Fibroblast of skin of back (primary cell): ENCODE results near the gene CLDN14.

ENCODE experiments used
- DNase-seq: peaks from one replicate; pipeline ENCODE4 v3.0.0-alpha.2; 2013

Gene CLDN14

DNA sequence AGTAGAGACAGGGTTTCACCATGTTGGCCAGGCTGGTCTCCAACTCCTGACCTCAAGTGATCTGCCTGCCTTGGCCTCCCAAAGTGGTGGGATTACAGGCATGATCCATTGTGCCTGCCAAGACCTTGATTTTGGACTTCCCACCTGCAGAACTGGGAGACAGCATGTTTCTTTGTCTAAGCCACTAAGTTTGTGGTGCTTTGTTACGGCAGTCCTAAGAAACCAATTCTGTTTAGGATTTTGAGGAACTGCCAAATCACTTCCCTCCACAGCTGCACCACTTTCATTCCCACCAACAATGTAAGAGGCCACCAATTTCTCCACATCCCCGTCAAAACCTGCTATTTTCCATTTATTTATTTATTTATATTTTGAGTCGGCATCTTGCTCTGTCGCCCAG is 48.7 kb downstream of the CLDN14 start:
- no peak for DNase-seq

DNA sequence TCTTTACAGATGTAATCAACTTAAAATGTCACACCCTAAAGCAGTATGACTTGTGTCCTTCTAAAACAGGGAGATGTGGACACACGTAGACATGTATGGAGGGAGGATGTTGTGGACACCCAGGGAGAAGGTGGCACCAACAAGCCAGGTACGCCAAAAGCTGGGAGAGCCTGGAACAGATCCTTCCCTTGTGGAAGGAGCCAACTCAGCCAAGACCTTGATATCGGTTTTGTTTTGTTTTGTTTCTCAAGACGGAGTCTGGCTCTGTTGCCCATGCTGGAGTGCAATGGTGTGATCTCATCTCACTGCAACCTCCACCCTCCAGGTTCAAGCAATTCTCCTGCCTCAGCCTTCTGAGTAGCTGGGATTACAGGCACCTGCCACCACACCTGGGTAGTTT is 49.1 kb downstream of the CLDN14 start:
- DNase-seq = no peak

DNA sequence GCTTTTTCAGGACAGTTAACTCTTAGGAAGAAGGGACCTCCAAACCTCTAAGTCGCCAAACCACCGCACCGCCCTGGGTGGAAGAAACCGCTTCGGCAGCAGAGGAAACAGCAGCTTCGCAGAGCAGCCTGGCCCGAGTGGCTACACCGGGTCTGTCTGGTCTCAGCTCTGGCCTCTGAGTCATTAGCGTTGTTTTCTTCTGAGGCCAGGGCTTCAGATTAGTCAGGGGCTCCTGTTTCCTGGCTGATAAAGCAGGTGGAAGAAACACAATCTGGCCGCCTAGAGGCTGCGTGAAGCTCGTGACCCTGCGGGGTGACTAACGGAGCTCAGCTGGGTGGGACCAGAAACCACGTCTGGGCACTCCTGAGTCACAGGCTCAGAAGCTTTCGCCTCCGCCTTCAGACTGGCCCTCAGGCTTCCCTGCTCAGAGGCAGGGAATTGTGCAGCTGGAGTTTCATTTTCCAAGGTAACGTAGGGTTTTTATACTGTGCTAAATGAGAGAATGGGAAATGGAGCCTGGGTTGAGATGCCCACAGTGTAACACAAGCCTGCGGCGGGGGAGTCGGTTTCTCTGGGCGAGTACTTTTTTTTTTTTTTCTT is 49.9 kb downstream of the CLDN14 start:
- peak; percentile 99 for DNase-seq

DNA sequence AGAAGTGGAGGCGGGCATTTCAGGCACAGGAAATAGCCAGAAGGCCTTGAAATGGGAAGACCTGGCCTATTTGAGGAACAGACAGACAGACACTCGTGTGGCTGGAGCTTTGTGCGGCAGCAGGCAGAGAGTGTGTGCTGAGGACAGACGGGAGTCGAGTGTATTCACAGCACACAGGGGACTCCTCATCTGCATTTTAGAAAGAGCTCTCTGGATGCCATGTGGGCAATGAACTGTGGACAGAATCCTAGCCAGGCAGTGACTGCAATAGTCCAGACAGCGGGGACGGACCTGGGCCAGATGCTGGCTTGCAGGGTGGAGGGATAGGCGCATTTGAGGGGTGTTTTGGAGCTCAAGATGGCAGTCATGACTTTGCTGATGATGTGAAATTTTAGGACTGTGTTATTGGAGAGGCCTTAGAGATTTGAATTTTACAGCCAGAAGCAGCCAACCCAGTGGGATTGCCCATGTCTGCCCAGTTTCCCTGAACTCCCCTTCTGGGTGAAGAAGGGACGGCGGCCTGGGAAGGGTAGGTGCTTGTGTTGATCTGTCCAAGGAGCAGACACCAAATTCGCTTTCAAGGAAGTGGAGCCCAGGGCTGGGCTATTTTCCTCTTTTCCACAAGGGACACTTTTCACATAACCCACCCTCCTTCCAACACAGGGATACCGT is 51.0 kb downstream of the CLDN14 start:
- no peak for DNase-seq

DNA sequence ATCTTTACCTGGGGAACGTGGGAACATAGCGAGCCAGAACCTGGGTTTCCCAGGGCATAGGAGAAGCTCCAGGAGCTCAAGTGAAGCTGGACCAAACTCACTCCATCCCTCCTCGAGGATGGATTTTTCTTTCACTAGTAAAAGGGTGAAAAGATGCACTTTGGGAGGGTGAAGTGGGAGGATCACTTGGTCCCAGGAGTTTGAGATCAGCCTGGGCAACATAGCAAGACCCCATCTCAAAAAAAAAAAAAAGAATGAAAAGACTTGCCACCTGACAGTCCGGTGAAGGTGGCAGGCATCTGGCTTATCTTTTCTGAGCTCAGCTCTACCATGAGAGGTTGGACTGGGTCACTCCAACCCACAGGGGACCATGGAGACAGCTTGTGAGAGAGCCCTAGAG is 52.4 kb downstream of the CLDN14 start:
- no peak for DNase-seq

DNA sequence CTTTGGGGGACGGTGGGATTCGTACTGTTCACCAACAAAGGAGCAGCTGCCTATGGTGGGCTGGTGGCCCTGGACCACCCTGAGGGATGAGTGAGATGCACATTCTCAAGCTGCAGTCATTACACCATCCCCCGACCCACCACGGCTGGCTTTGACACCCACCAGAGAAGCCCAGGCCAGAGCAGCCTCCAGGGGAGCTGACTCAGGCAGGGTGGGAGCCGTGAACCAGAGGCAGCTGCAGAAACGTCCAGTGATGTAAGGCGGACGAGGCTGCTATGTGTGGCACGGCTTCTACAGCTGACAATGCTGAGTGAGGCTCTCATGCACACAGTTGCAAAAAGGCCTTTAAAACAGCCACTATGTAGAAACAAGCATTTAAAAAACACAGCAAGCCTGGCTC is 54.6 kb downstream of the CLDN14 start:
- peak; percentile 59 for DNase-seq

DNA sequence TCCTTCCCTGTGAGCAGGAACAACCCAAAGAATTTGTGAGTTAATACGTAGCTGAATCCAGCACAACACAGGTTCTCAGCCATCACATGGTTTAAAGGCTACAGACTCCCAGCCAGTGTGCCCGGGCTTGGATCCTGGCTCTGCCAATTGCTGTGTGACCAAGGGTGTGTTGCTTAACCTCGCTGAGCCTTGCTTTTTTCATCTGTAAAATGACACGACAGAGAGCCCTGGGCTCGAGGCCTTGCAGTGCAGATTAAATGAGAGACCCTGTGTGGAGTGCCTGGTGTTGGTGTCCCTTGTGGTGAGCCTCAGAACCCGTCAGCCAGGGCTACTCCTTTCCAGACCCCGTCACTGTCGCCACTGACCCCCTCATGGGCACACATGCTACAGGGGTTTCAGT is 55.3 kb downstream of the CLDN14 start:
- no peak for DNase-seq

DNA sequence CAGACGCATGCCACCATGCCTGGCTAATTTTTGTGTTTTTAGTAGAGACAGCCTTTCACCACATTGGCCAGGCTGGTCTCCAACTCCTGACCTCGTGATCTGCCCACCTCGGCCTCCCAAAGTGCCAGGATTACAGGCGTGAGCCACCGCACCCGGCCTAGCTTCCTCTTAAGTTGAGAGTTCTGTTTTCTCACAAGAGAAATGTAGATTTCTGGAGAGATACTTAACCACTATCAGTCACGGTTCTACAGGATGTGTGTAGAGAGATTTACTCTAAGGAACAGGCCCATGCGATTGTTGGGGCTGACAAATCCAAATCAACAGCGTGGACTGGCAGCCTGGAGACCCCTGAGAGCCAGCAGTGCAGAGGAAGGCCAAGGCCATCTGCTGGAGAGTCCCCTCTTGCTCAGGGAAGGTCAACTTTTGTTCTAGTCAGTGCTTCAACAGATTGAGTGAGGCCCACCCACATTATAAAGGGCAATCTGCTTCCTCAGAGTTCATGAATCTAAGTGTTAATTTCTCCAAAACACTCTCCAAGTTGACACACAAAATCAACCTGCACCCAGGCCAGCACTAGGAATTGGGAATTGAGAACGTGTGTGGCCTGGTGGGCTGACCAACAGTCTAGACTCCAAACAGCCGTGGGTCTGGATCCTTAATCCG is 56.0 kb downstream of the CLDN14 start:
- DNase-seq = no peak

DNA sequence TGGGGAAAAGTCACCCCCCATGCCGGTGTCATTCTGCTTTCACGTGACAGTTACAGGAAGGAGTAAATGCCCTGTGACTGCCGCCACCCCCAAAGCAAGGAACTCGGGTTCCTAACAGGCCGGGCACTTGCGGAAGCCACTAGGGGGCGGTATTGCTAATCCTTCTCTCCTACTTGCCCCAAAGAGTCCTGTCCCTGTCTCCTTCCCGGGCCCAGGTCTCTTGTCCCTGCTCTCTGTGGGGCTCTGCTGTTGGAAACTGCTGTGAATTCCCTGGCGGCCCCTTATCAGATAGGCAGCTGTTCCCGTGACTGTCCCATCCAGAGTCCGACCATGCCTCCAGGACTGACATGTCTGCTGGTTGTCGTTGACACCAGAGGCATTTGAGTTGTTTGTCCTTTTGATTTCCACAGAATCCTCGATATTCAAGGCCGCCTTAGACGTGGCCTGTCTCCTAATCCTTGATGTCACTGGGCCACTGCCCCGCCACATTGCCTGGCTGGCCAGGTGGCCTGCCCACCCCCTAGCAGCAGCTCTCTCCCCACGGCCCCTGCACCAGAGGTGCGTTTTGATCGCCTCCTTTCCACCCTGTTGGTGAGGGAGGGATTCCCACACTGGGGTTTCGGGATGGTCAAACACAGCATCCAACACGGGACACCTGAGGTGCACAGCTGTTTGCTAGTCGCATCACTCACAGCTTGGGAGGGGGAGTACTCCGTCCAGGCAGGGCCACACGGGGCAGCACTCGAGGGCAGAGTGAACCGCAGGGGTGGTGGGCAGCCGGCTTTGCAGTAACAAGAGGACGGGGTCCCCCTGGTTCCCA is 57.4 kb downstream of the CLDN14 start:
- DNase-seq = peak; percentile 67

DNA sequence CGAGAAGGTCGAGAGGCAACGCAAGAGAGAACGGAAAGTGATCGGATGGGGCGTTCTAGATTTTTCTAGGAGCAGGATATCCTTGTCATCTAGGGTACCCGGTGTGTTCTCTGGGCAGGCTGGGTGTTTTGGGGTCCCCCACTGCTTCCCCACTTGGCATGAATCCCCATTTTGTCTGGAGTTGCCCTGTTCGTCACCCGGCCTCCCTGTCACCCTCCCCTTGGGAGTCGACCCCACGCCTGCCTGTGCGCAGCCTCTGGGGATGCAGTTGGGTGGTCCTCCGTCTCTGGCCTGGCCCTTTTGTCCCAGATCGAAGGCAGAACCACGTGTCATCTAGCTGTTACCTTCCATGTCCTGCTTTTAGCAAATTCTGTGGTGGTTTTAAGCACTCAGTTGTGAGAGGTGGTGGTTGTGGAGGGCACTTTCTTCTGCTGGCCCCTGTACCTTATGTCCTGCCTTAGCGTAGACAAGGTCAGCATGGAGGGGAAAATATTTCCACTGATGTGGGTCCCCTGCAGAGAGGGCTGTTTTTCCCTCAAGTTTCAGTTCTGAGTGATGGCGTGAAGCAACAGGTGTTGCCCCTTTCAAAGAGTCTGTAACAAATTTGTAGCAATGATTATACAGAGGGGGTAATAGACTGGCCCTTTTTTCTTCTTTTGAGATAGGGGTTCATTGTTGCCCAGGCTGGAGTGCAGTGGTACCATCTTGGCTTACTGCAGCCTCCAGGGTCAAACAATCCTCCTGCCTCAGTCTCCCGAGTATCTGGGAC is 59.2 kb downstream of the CLDN14 start:
- no peak for DNase-seq

DNA sequence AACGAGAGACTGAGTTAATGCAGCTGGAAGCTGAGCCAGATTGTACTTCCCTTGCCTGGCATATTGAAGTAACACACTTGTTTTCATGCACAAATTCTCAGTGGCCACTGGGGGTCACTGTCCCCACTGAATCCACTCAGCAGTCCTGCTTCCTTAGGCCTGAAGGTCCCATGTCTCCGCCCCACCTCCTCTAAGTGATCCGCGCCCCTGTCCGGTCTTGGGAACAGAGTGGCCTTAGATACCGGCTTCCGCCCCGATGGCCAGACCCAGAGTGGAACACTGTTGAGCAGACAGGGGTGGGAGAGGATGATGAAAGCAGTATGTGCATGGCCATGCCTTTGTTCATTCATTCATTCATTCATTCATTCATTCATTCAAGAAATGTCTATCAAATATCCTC is 59.9 kb downstream of the CLDN14 start:
- DNase-seq = peak; percentile 86

DNA sequence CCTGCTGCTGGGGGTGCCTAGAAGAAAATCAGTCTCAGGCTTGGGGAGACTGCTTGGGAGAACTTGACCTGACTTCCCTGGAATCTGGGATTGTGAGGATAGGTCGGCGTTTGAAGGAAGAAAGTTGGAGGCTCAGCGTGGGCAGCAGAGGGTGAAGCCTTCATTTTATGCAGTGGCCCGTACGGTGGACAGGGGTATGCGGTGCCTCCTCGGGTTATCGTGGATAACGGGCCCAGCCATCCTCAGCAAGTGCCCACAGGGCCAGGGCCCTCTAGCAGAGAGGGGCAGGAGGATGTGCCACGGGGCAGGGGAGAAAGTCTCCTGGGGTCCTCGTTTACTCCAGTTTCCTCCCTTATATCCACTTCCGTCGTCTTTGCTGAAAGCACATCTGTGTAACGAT is 60.7 kb downstream of the CLDN14 start:
- DNase-seq = no peak

DNA sequence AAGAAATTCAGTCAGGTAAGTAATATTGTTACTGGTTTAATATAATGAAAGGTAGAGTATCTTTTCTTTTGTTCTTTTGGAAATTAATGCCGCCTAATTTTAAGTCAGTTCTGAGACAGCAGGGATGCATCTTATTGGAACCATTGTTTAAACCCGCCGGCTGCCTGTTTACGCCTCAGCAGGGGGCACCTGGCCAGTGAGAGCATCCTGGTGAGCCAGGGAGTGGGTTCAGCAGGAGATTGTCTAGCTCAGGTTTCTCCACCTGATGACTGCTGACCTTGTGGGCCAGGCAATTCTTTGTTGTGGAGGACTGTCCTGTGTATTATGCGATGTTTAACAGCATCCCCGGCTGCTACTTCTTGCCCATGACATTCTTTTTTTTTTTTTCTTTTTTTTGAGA is 64.5 kb downstream of the CLDN14 start:
- no peak for DNase-seq

DNA sequence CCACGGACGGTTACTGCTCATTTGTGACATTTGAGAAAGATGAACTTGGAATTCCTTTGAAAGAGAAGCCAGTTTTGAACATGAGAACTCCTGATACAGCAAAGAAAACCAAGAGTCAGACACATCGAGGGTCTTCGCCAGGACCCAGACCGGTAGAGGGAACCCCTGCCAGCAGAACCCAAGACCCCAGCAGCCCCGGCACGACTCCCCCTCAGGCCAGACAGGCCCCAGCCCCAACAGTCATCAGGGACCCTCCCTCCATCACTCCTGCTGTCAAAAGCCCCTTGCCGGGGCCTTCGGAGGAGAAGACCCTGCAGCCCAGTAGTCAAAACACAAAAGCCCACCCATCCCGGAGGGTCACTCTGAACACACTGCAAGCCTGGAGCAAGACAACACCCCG is 67.0 kb downstream of the CLDN14 start:
- DNase-seq = no peak

DNA sequence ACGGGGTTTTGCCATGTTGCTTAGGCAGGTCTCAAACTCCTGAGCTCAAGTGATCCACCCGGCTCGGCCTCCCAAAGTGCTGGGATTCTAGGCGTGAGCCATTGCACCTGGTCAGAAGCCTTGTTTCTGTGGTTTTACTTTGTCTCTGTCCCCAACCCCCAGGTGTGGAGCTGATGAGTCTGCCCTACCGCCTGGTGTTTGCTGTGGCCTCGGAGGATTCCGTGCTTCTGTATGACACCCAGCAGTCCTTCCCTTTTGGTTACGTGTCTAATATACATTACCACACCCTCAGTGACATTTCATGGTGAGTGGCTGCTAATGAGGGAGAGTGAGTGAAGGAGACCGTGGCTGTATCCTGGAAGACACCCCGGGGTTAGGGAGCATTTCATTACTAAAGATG is 68.6 kb downstream of the CLDN14 start:
- DNase-seq = no peak
